ENCODE measurements around the gene ZNF518B. TPM values are rescaled to one million over a fixed set of nuclear protein-coding genes. Genes with fewer than 3 reads are reported as not detected.

Gene ZNF518B
- total RNA-seq, 1 experiment from 2014 or later: 25.9 TPM

Other genes starting within 250 kb of the ZNF518B start
- not detected in 2 replicates for gene CLNK, start 227.3 kb upstream of the ZNF518B start, total RNA-seq (2014; rRNA removed; shearing (Covaris generic))

Measured in H4 (cell line).